H1 (cell line): ENCODE results near the gene STIM2. TPM values are rescaled to one million over a fixed set of nuclear protein-coding genes. Genes with fewer than 3 reads are reported as not detected.

Experiments
- CTCF ChIA-PET: fragments of 300-600 bp; sonication (Branson Sonifier 250); formaldehyde crosslinking; loops from one replicate; lab custom pipeline; 2021; ENCODE audit not compliant: partially characterized antibody; lab: Charles Lee
- POLR2A ChIA-PET: fragments of 300-600 bp; sonication (Branson Sonifier 250); formaldehyde crosslinking; loops from one replicate; lab custom pipeline; 2021; ENCODE audit warnings: inconsistent platforms; ENCODE audit not compliant: partially characterized antibody; lab: Charles Lee
- DNase-seq, 2 experiments: peaks; one replicate each; pipeline versions ENCODE4 v3.0.0 to v3.0.0-alpha.2; 2010 to 2022; ENCODE audit warnings: low spot score in 2 of 2, low read depth in 1 of 2, mixed read lengths in 1 of 2
- FAIRE-seq: peaks from 2 replicates; lab custom pipeline; 2011; peaks lifted over from hg19 to GRCh38; lab: Jason Lieb, UNC
- H2AFZ ChIP-seq: 2 replicates; pipeline ENCODE4 v1.8.1; 2012; ENCODE audit warnings: low read length, inconsistent platforms
- H2AK5ac ChIP-seq: 2 replicates; pipeline ENCODE4 v1.6.1; 2013; ENCODE audit warnings: low read depth, low read length
- H2BK120ac ChIP-seq: replicated peaks from 2 replicates; pipeline ENCODE3; 2013; ENCODE audit warnings: low read depth, low read length, inconsistent platforms
- H2BK12ac ChIP-seq: 2 replicates; pipeline ENCODE4 v1.6.1; 2013; ENCODE audit warnings: low read depth, low read length
- H2BK15ac ChIP-seq: 2 replicates; pipeline ENCODE4 v1.6.1; 2013; ENCODE audit warnings: low read length
- H2BK20ac ChIP-seq: 2 replicates; pipeline ENCODE4 v1.6.1; 2013; ENCODE audit warnings: low read length
- H2BK5ac ChIP-seq: 2 replicates; pipeline ENCODE4 v1.6.1; 2013; ENCODE audit warnings: low read depth, low read length
- H3K14ac ChIP-seq: 2 replicates; pipeline ENCODE4 v1.6.1; 2013; ENCODE audit warnings: inconsistent platforms; ENCODE audit not compliant: insufficient read length
- H3K18ac ChIP-seq: 2 replicates; pipeline ENCODE4 v1.6.1; 2013; ENCODE audit warnings: low read length; ENCODE audit errors: extremely low read depth
- H3K23ac ChIP-seq: 2 replicates; pipeline ENCODE4 v1.6.1; 2013; ENCODE audit warnings: inconsistent platforms; ENCODE audit not compliant: insufficient read length
- H3K23me2 ChIP-seq: 2 replicates; pipeline ENCODE4 v1.6.1; 2013; ENCODE audit warnings: low read depth, low read length
- H3K27ac ChIP-seq: 2 replicates; pipeline ENCODE4 v1.6.1; 2011; ENCODE audit warnings: low read depth, low read length, inconsistent platforms
- H3K27me3 ChIP-seq, 4 experiments: replicated peaks in 1 of 4; 1 replicate in 1 of 4; 2 replicates in 3 of 4; pipeline versions ENCODE4 v1.6.1 to v1.8.1; 2011 to 2013; ENCODE audit warnings: low read length in 3 of 4, mild to moderate bottlenecking in 3 of 4, inconsistent platforms in 2 of 4, mixed read lengths in 2 of 4, moderate library complexity in 1 of 4; ENCODE audit not compliant: control insufficient read depth in 3 of 4, insufficient read depth in 3 of 4; ENCODE audit errors: extremely low read depth in 1 of 4
- H3K36me3 ChIP-seq, 4 experiments: 2 replicates each; pipeline versions ENCODE4 v1.6.1 to v1.8.1; 2011 to 2013; ENCODE audit warnings: mild to moderate bottlenecking in 4 of 4, low read length in 3 of 4, moderate library complexity in 2 of 4, control low read depth in 1 of 4, inconsistent platforms in 1 of 4; ENCODE audit not compliant: insufficient read depth in 4 of 4, control insufficient read depth in 2 of 4
- H3K4ac ChIP-seq: replicated peaks from 2 replicates; pipeline ENCODE3; 2013; ENCODE audit warnings: low read length, low read depth, mixed read lengths, inconsistent platforms; ENCODE audit not compliant: insufficient read length
- H3K4me1 ChIP-seq, 4 experiments: replicated peaks in 1 of 4; 1 replicate in 1 of 4; 2 replicates in 3 of 4; pipeline versions ENCODE4 v1.6.1 to v1.8.1; 2011 to 2013; ENCODE audit warnings: low read length in 3 of 4, inconsistent platforms in 2 of 4, mixed read lengths in 1 of 4; ENCODE audit not compliant: insufficient read depth in 4 of 4, control insufficient read depth in 3 of 4
- H3K4me2 ChIP-seq, 2 experiments: 2 replicates each; pipeline versions ENCODE4 v1.6.1 to v1.8.1; 2011 to 2013; ENCODE audit warnings: low read depth in 2 of 2, low read length in 2 of 2, control low read depth in 1 of 2, inconsistent platforms in 1 of 2, mild to moderate bottlenecking in 1 of 2; ENCODE audit not compliant: insufficient read depth in 1 of 2
- H3K4me3 ChIP-seq, 4 experiments: fragments of 200-600, 300-600 bp in 1 of 4; sonication (generic), shearing (Covaris generic), sonication (Bioruptor Twin) in 1 of 4; 2 replicates each; pipeline versions ENCODE4 v1.5.1 to v1.8.1; 2011 to 2016; ENCODE audit warnings: low read length in 4 of 4, low read depth in 3 of 4, control low read depth in 2 of 4, inconsistent platforms in 2 of 4, mild to moderate bottlenecking in 2 of 4, mixed read lengths in 1 of 4, moderate library complexity in 1 of 4; ENCODE audit not compliant: insufficient read depth in 2 of 4; ENCODE audit errors: extremely low read depth in 1 of 4
- H3K56ac ChIP-seq: replicated peaks from 2 replicates; pipeline ENCODE3; 2013; ENCODE audit warnings: low read depth, mild to moderate bottlenecking, mixed read lengths, low read length, inconsistent platforms; ENCODE audit not compliant: insufficient read length
- H3K79me1 ChIP-seq: 2 replicates; pipeline ENCODE4 v1.6.1; 2013; ENCODE audit warnings: low read depth, low read length, control low read depth
- H3K79me2 ChIP-seq, 2 experiments: 2 replicates each; pipeline versions ENCODE4 v1.6.1 to v1.8.1; 2012 to 2013; ENCODE audit warnings: low read length in 2 of 2, mild to moderate bottlenecking in 2 of 2, inconsistent platforms in 1 of 2; ENCODE audit not compliant: insufficient read depth in 2 of 2, control insufficient read depth in 1 of 2
- H3K9ac ChIP-seq, 4 experiments: replicated peaks in 1 of 4; 1 replicate in 1 of 4; 2 replicates in 3 of 4; pipeline versions ENCODE4 v1.6.1 to v1.8.1; 2011 to 2013; ENCODE audit warnings: low read depth in 3 of 4, low read length in 3 of 4, control low read depth in 2 of 4, mild to moderate bottlenecking in 2 of 4, moderate library complexity in 2 of 4, inconsistent platforms in 1 of 4; ENCODE audit errors: extremely low read depth in 1 of 4
- H3K9me3 ChIP-seq, 2 experiments: 2 replicates each; pipeline versions ENCODE4 v1.6.1 to v1.8.1; 2012 to 2013; ENCODE audit warnings: mild to moderate bottlenecking in 2 of 2, moderate library complexity in 2 of 2, control low read depth in 1 of 2, inconsistent platforms in 1 of 2, low read depth in 1 of 2, low read length in 1 of 2, mixed read lengths in 1 of 2; ENCODE audit not compliant: insufficient read depth in 2 of 2
- H4K20me1 ChIP-seq, 2 experiments: replicated peaks in 1 of 2; 2 replicates each; pipeline versions ENCODE3 to v1.8.1; 2011 to 2013; ENCODE audit warnings: inconsistent platforms in 2 of 2, low read length in 2 of 2, mild to moderate bottlenecking in 1 of 2; ENCODE audit not compliant: insufficient read depth in 2 of 2, control insufficient read depth in 1 of 2
- H4K5ac ChIP-seq: 2 replicates; pipeline ENCODE4 v1.6.1; 2013; ENCODE audit warnings: low read length, low read depth, mixed read lengths, inconsistent platforms; ENCODE audit not compliant: insufficient read length
- H4K8ac ChIP-seq: 2 replicates; pipeline ENCODE4 v1.8.0; 2013; ENCODE audit warnings: mild to moderate bottlenecking, moderate library complexity, low read length, inconsistent platforms; ENCODE audit not compliant: insufficient read depth; ENCODE audit errors: extremely low read depth
- H4K91ac ChIP-seq: replicated peaks from 2 replicates; pipeline ENCODE3; 2013; ENCODE audit warnings: low read length, mixed read lengths, inconsistent platforms; ENCODE audit not compliant: insufficient read length
- CBX5 ChIP-seq: fragments of 300-800, 300-1000 bp; sonication (generic); IDR thresholded peaks from 2 replicates; pipeline ENCODE4 v1.7.1; 2016; ENCODE audit warnings: antibody characterized with exemption, low read length, low read depth
- CHD1 ChIP-seq: IDR thresholded peaks from 2 replicates; pipeline ENCODE4 v1.6.1; 2012; ENCODE audit warnings: low read depth, low read length, improper control_type of control experiment
- EGR1 ChIP-seq: IDR thresholded peaks from 2 replicates; pipeline ENCODE4 v1.6.1; 2011; ENCODE audit warnings: low read depth, low read length, borderline replicate concordance
- JUN ChIP-seq: IDR thresholded peaks from 2 replicates; pipeline ENCODE4 v1.6.1; 2011; ENCODE audit warnings: low read depth, mild to moderate bottlenecking, improper control_type of control experiment, low read length
- JUND ChIP-seq: IDR thresholded peaks from 2 replicates; pipeline ENCODE4 v1.6.1; 2011; ENCODE audit warnings: mild to moderate bottlenecking, improper control_type of control experiment, low read length
- POLR2A ChIP-seq, 2 experiments: IDR thresholded peaks; 1 replicate in 1 of 2; 2 replicates in 1 of 2; pipeline ENCODE4 v1.6.1; 2011; ENCODE audit warnings: low read depth in 2 of 2, low read length in 2 of 2, mild to moderate bottlenecking in 2 of 2; ENCODE audit errors: control extremely low read depth in 1 of 2
- SIX5 ChIP-seq: IDR thresholded peaks from 2 replicates; pipeline ENCODE4 v1.6.1; 2011; ENCODE audit warnings: mild to moderate bottlenecking, low read depth, low read length
- SP2 ChIP-seq: IDR thresholded peaks from 2 replicates; pipeline ENCODE4 v1.6.1; 2012; ENCODE audit warnings: mild to moderate bottlenecking, low read length, inconsistent platforms
- SP4 ChIP-seq: IDR thresholded peaks from 2 replicates; pipeline ENCODE4 v1.6.1; 2012; ENCODE audit warnings: low read length, inconsistent platforms
- TCF12 ChIP-seq: IDR thresholded peaks from 2 replicates; pipeline ENCODE4 v1.6.1; 2011; ENCODE audit warnings: low read depth, mild to moderate bottlenecking, low read length
- ZNF274 ChIP-seq: IDR thresholded peaks from 2 replicates; pipeline ENCODE4 v1.7.0; 2012; ENCODE audit warnings: low read length, borderline replicate concordance; ENCODE audit errors: extremely low read depth
- WGBS, 2 experiments: shearing (Covaris generic) in 1 of 2; methylation state at CpG; one replicate each; pipeline versions ENCODE4 v1.1.6 to v1.1.7; 2013 to 2015; ENCODE audit warnings: low lambda C conversion rate in 2 of 2, mixed read lengths in 2 of 2, inconsistent platforms in 1 of 2, low coverage in 1 of 2, missing lambda C conversion rate in 1 of 2; ENCODE audit not compliant: insufficient replicate concordance in 2 of 2, insufficient coverage in 1 of 2, insufficient read length in 1 of 2; ENCODE audit errors: extremely low coverage in 1 of 2, missing lambda C conversion rate in 1 of 2; 5-methylcytosine and 5-hydroxymethylcytosine counted together
- polyA plus RNA-seq, 7 experiments: library from polyadenylated mRNA; depleted of rRNA in 3 of 7; stranded (reverse) in 5 of 7; unstranded in 2 of 7; fragments of >200 nt in 5 of 7; fragments of 200-250 nt in 2 of 7; gene quantifications; 1 replicate in 5 of 7; 2 replicates in 1 of 7; 4 replicates in 1 of 7; pipeline versions ENCODE4 v1.2.1 to v1.2.3, GENCODE V29; 2011 to 2013; ENCODE audit warnings: missing spikeins in 2 of 7, mixed read lengths in 2 of 7
- total RNA-seq: library from RNA; stranded (reverse); fragmentation: NEBNext Ultra II Directional; extraction: Animal tissue kit (Norgen Biotek cat#: 25700); gene quantifications from 2 replicates; pipeline ENCODE4 v1.2.1, GENCODE V29; 2021
- TF ChIP-seq, protein P1 (sequence below): IDR thresholded peaks from 2 replicates; pipeline ENCODE4 v1.6.1; 2012; ENCODE audit warnings: inconsistent platforms
- TF ChIP-seq, protein P2 (sequence below): IDR thresholded peaks from 2 replicates; pipeline ENCODE4 v1.6.1; 2011; ENCODE audit warnings: low read depth, mild to moderate bottlenecking, low read length; ENCODE audit not compliant: insufficient read depth
- TF ChIP-seq, protein P3 (sequence below): IDR thresholded peaks from 2 replicates; pipeline ENCODE4 v1.6.1; 2012; ENCODE audit warnings: low read length, inconsistent platforms

The STIM2 gene
- total and polyA plus RNA-seq, 2 of the 8 experiments (the other 6 are each of a cell fraction or from before 2014, with no cell fraction given): 22.9 to 23.0 TPM

DNA sequence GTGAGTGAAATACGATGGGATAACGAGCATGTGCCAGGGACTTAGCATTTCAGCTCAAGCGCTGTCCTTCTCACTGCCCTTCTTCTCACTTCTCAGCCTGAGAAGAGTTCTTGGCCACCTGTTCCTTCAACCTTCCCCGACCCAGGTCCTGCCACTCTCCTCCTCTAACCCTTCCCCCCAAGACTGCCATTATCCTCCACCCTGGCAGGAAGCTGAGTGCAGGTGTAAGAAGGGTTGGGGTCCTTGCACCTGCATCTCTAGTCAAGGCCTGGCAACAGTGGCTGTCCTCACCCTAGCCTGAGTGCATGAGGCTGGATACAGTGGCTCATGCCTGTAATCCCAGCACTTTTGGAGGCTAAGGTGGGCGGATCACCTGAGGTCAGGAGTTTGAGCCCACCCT, 19.9 kb upstream of the STIM2 start:
- no peak overlapping the region for H4K8ac ChIP-seq
- H3K27ac ChIP-seq: no peak overlapping the region
- ChIA-PET CTCF (interaction anchor here (0.7 kb wide), 1 partner anchor 17 kb away, joined by 3 read pairs; no protein-coding TSS in a partner anchor), POLR2A (no interaction called here)
- 91% methylated on average over 4 of the region's 5 CpGs; no CpG with 5 or more reads in 1 of the 2 experiments for WGBS, 2 experiments
- H3K9me3 ChIP-seq: no peaks in the 10 kb centered on the region
- H3K36me3 ChIP-seq: no peaks in the 10 kb centered on the region; a peak in 2 of 8 replicates
- no peaks in the 10 kb centered on the region for H3K4me1 ChIP-seq
- H2BK12ac ChIP-seq: no peak overlapping the region
- DNase-seq (no peak), FAIRE-seq (no peak)
- H3K9ac ChIP-seq: no peak overlapping the region; a peak in 1 of 7 replicates
- no peaks in the 10 kb centered on the region for H3K27me3 ChIP-seq
- no peak overlapping the region for H2AK5ac ChIP-seq
- no peak overlapping the region for H2AFZ ChIP-seq
- no peaks in the 10 kb centered on the region for H3K23me2 ChIP-seq
- H4K5ac ChIP-seq: no peak overlapping the region
- H3K23ac ChIP-seq: no peak overlapping the region
- no peaks in the 10 kb centered on the region for H4K20me1 ChIP-seq
- no peak overlapping the region for H3K4me3 ChIP-seq
- no peak overlapping the region; the same call in 1 of the 2 replicates for H2BK15ac ChIP-seq
- no peaks in the 10 kb centered on the region for H3K79me1 ChIP-seq
- no peak overlapping the region for H3K4me2 ChIP-seq
- no peak overlapping the region for H3K14ac ChIP-seq
- H3K18ac ChIP-seq: no peak overlapping the region
- no peak overlapping the region for H3K4ac ChIP-seq
- H2BK5ac ChIP-seq: no peak overlapping the region
- no peak overlapping the region for H2BK20ac ChIP-seq
- H3K56ac ChIP-seq: no peak overlapping the region
- no peak overlapping the region for H2BK120ac ChIP-seq
- peak overlapping the region; percentile 35 for H4K91ac ChIP-seq
- H3K79me2 ChIP-seq: no peaks in the 10 kb centered on the region
- TF ChIP-seq, protein P1, sequence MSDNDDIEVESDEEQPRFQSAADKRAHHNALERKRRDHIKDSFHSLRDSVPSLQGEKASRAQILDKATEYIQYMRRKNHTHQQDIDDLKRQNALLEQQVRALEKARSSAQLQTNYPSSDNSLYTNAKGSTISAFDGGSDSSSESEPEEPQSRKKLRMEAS: no peak
- TF ChIP-seq SP2 (no peak), SIX5 (no peak), JUN (no peak), CHD1 (no peak), POLR2A (IDR thresholded peaks at IDR 0.05; ENCODE audit: control extremely low read depth in 1 of 2, low read depth in 2 of 2, low read length in 2 of 2) (no peak), CBX5 (no peak), TCF12 (no peak), EGR1 (no peak), SP4 (no peak), JUND (no peak), ZNF274 (no peak)
- TF ChIP-seq, protein P2, sequence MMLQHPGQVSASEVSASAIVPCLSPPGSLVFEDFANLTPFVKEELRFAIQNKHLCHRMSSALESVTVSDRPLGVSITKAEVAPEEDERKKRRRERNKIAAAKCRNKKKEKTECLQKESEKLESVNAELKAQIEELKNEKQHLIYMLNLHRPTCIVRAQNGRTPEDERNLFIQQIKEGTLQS: no peak
- TF ChIP-seq, protein P3, sequence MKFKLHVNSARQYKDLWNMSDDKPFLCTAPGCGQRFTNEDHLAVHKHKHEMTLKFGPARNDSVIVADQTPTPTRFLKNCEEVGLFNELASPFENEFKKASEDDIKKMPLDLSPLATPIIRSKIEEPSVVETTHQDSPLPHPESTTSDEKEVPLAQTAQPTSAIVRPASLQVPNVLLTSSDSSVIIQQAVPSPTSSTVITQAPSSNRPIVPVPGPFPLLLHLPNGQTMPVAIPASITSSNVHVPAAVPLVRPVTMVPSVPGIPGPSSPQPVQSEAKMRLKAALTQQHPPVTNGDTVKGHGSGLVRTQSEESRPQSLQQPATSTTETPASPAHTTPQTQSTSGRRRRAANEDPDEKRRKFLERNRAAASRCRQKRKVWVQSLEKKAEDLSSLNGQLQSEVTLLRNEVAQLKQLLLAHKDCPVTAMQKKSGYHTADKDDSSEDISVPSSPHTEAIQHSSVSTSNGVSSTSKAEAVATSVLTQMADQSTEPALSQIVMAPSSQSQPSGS: no peak
